ENCODE data around the gene TREM1. TPM values are rescaled to one million over a fixed set of nuclear protein-coding genes. Genes with fewer than 3 reads are reported as not detected.

The TREM1 gene
- total and polyA plus RNA-seq, 4 donors = 0.09 to 1.3 (median 0.38) TPM

DNA sequence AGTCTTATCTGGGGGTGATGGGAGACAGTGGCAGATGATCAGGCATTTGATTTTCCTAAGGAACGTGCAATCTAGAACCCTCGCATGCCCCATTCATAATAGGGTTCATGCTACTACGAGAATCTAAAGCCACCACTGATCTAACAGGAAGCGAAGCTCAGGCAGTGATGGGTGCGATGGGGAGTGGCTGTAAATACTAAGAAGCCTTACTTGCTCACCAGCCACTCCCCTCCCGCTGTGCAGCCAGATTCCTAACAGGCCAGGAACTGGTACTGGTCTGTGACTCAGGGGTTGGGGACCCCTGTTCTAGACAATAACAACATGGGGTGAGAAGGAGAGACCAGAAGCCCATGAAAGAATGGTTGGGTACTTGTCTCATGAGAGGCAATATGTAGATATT is 53.8 kb downstream of the TREM1 start:
- Histone ChIP-seq H3K4me3 (ENCODE audit: low read depth in 1 of 3, low read length in 3 of 3) (no peak overlapping the region), H3K36me3 (ENCODE audit: control insufficient read depth in 4 of 4, insufficient read depth in 3 of 4, low read depth in 1 of 4, low read length in 3 of 4) (no peaks in the 10 kb centered on the region), H3K4me1 (ENCODE audit: control insufficient read depth in 4 of 4, insufficient read depth in 4 of 4, low read length in 3 of 4) (no peaks in the 10 kb centered on the region), H3K27me3 (ENCODE audit: control insufficient read depth in 4 of 4, insufficient read depth in 4 of 4, low read length in 3 of 4) (peaks cover 0 to 6% (median 0%) of the 10 kb centered on the region in 4 donors), H3K27ac (ENCODE audit: low read depth in 1 of 2, low read length in 2 of 2) (no peak overlapping the region), H3K9ac (ENCODE audit: low read depth in 1 of 2, low read length in 2 of 2) (no peak overlapping the region), H3K9me3 (ENCODE audit: control insufficient read depth in 4 of 4, low read length in 3 of 4) (no peaks in the 10 kb centered on the region)
- no peak for TF ChIP-seq EGR1 (IDR thresholded peaks at IDR 0.05; ENCODE audit: low read depth in 2 of 2)
- TF ChIP-seq, protein P1, sequence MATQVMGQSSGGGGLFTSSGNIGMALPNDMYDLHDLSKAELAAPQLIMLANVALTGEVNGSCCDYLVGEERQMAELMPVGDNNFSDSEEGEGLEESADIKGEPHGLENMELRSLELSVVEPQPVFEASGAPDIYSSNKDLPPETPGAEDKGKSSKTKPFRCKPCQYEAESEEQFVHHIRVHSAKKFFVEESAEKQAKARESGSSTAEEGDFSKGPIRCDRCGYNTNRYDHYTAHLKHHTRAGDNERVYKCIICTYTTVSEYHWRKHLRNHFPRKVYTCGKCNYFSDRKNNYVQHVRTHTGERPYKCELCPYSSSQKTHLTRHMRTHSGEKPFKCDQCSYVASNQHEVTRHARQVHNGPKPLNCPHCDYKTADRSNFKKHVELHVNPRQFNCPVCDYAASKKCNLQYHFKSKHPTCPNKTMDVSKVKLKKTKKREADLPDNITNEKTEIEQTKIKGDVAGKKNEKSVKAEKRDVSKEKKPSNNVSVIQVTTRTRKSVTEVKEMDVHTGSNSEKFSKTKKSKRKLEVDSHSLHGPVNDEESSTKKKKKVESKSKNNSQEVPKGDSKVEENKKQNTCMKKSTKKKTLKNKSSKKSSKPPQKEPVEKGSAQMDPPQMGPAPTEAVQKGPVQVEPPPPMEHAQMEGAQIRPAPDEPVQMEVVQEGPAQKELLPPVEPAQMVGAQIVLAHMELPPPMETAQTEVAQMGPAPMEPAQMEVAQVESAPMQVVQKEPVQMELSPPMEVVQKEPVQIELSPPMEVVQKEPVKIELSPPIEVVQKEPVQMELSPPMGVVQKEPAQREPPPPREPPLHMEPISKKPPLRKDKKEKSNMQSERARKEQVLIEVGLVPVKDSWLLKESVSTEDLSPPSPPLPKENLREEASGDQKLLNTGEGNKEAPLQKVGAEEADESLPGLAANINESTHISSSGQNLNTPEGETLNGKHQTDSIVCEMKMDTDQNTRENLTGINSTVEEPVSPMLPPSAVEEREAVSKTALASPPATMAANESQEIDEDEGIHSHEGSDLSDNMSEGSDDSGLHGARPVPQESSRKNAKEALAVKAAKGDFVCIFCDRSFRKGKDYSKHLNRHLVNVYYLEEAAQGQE (IDR thresholded peaks at IDR 0.05) = no peak
- TF ChIP-seq NR2F2 (IDR thresholded peaks at IDR 0.05) = no peak
- TF ChIP-seq GABPA (IDR thresholded peaks at IDR 0.05 in 1 of 2, conservative IDR thresholded peaks at IDR 0.05 in 1 of 2) = no peak
- no peak for TF ChIP-seq RXRA (IDR thresholded peaks at IDR 0.05)
- no peak for TF ChIP-seq TAF1 (conservative IDR thresholded peaks at IDR 0.05)
- no peak for TF ChIP-seq YY1 (IDR thresholded peaks at IDR 0.05)
- no peak for TF ChIP-seq FOXA1 (IDR thresholded peaks at IDR 0.05)
- no peak for DNase-seq (ENCODE audit: low spot score)
- WGBS = 81% methylated on average over 6 of the region's 6 CpGs

DNA sequence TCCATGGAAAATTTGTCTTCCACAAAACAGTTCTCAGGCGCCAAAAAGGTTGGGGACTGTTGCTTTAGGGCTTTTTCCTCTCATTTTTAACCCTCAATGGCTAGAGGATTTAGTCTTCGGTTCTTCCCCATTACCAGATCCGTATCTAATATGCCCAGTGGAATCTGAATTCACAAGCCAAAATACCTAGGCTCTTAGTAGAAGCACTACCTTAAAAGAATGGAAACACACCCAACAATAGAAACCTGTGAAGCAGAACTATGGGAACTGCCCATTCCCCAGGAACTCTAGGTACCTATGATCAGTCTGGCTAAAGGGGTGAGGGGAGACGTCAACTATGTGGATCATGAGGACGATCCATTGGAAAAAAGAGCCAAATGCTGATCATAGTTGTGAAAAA is 55.2 kb downstream of the TREM1 start:
- peaks cover 0 to 11% (median 0%) of the 10 kb centered on the region in 4 donors for H3K27me3 ChIP-seq (ENCODE audit: control insufficient read depth in 4 of 4, insufficient read depth in 4 of 4, low read length in 3 of 4)
- H3K4me3 ChIP-seq (ENCODE audit: low read depth in 1 of 3, low read length in 3 of 3) = no peak overlapping the region
- 73% methylated on average over 5 of the region's 5 CpGs for WGBS
- no peaks in the 10 kb centered on the region for H3K36me3 ChIP-seq (ENCODE audit: control insufficient read depth in 4 of 4, insufficient read depth in 3 of 4, low read depth in 1 of 4, low read length in 3 of 4)
- no peaks in the 10 kb centered on the region for H3K9me3 ChIP-seq (ENCODE audit: control insufficient read depth in 4 of 4, low read length in 3 of 4)
- no peak overlapping the region for H3K27ac ChIP-seq (ENCODE audit: low read depth in 1 of 2, low read length in 2 of 2)
- no peak for DNase-seq (ENCODE audit: low spot score)
- no peak overlapping the region for H3K9ac ChIP-seq (ENCODE audit: low read depth in 1 of 2, low read length in 2 of 2)
- H3K4me1 ChIP-seq (ENCODE audit: control insufficient read depth in 4 of 4, insufficient read depth in 4 of 4, low read length in 3 of 4) = no peaks in the 10 kb centered on the region
- TF ChIP-seq FOXA2 (IDR thresholded peaks at IDR 0.05) (no peak), HNF4A (conservative IDR thresholded peaks at IDR 0.05) (no peak), EGR1 (IDR thresholded peaks at IDR 0.05; ENCODE audit: low read depth in 2 of 2) (no peak), NR2F2 (IDR thresholded peaks at IDR 0.05) (no peak), FOXA1 (IDR thresholded peaks at IDR 0.05) (no peak), SP1 (IDR thresholded peaks at IDR 0.05) (no peak), RXRA (IDR thresholded peaks at IDR 0.05) (no peak), JUND (IDR thresholded peaks at IDR 0.05) (no peak), HNF4G (IDR thresholded peaks at IDR 0.05) (no peak), GABPA (IDR thresholded peaks at IDR 0.05 in 1 of 2, conservative IDR thresholded peaks at IDR 0.05 in 1 of 2) (no peak)
- TF ChIP-seq, protein P2, sequence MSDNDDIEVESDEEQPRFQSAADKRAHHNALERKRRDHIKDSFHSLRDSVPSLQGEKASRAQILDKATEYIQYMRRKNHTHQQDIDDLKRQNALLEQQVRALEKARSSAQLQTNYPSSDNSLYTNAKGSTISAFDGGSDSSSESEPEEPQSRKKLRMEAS (IDR thresholded peaks at IDR 0.05) = no peak
- TF ChIP-seq, protein P3, sequence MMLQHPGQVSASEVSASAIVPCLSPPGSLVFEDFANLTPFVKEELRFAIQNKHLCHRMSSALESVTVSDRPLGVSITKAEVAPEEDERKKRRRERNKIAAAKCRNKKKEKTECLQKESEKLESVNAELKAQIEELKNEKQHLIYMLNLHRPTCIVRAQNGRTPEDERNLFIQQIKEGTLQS (IDR thresholded peaks at IDR 0.05) = no peak
- TF ChIP-seq, protein P4, sequence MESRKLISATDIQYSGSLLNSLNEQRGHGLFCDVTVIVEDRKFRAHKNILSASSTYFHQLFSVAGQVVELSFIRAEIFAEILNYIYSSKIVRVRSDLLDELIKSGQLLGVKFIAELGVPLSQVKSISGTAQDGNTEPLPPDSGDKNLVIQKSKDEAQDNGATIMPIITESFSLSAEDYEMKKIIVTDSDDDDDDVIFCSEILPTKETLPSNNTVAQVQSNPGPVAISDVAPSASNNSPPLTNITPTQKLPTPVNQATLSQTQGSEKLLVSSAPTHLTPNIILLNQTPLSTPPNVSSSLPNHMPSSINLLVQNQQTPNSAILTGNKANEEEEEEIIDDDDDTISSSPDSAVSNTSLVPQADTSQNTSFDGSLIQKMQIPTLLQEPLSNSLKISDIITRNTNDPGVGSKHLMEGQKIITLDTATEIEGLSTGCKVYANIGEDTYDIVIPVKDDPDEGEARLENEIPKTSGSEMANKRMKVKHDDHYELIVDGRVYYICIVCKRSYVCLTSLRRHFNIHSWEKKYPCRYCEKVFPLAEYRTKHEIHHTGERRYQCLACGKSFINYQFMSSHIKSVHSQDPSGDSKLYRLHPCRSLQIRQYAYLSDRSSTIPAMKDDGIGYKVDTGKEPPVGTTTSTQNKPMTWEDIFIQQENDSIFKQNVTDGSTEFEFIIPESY (IDR thresholded peaks at IDR 0.05) = no peak

All from liver (tissue), 9 donors.